Progenitor cell of endocrine pancreas (in vitro differentiated cells): ENCODE measurements around the gene LHFPL6. TPM values are rescaled to one million over a fixed set of nuclear protein-coding genes. Genes with fewer than 3 reads are reported as not detected.

Experiments used
- DNase-seq: peaks from one replicate; pipeline ENCODE4 v3.0.0; 2021; ENCODE audit warnings: low spot score; ENCODE audit not compliant: unreplicated experiment
- H3K27ac Mint-ChIP-seq: 2 replicates; pipeline ENCODE4 v1.8.0; 2021; ENCODE audit warnings: mild to moderate bottlenecking, moderate library complexity, mixed read lengths
- H3K27me3 Mint-ChIP-seq: 2 replicates; pipeline ENCODE4 v1.8.0; 2021; ENCODE audit warnings: mixed read lengths
- H3K36me3 Mint-ChIP-seq: 2 replicates; pipeline ENCODE4 v1.8.0; 2022; ENCODE audit warnings: mixed read lengths; ENCODE audit not compliant: insufficient read depth
- H3K4me1 Mint-ChIP-seq: 2 replicates; pipeline ENCODE4 v1.8.0; 2021; ENCODE audit warnings: low read depth, mixed read lengths
- H3K4me3 Mint-ChIP-seq: 2 replicates; pipeline ENCODE4 v1.8.0; 2021; ENCODE audit warnings: low read depth, mild to moderate bottlenecking, moderate library complexity, mixed read lengths
- H3K9me3 Mint-ChIP-seq: 2 replicates; pipeline ENCODE4 v1.8.0; 2021; ENCODE audit warnings: low read depth, mixed read lengths
- CTCF ChIP-seq: fragments of 200-600 bp; sonication (generic); IDR thresholded peaks from one replicate; pipeline ENCODE4 v1.5.0; 2021; ENCODE audit warnings: antibody characterized with exemption, mild to moderate bottlenecking; ENCODE audit not compliant: unreplicated experiment
- total RNA-seq: library from RNA; stranded (reverse); gene quantifications from 2 replicates; pipeline ENCODE4 v1.2.1, GENCODE V29; 2021

Gene LHFPL6
- total RNA-seq, 1 donor from 2014 or later: 1.0 TPM

GRCh38 chr13:39326469-39327171 lies 276.4 kb downstream of the LHFPL6 start:
- DNase-seq: no peak
- Mint-ChIP-seq H3K4me1 (peaks cover 9% of the 10 kb centered on the region), H3K27ac (no peak overlapping the region), H3K4me3 (no peak overlapping the region), H3K27me3 (peaks cover 2% of the 10 kb centered on the region), H3K9me3 (peaks cover 15% of the 10 kb centered on the region), H3K36me3 (no peaks in the 10 kb centered on the region)
- no peak for TF ChIP-seq CTCF

GRCh38 chr13:39324806-39325311 lies 278.1 kb downstream of the LHFPL6 start:
- Mint-ChIP-seq H3K36me3 (no peaks in the 10 kb centered on the region), H3K4me3 (no peak overlapping the region), H3K27ac (no peak overlapping the region), H3K4me1 (peaks cover 7% of the 10 kb centered on the region), H3K27me3 (peaks cover 2% of the 10 kb centered on the region), H3K9me3 (peaks cover 6% of the 10 kb centered on the region)
- DNase-seq: no peak
- TF ChIP-seq CTCF: no peak

- Mint-ChIP-seq H3K4me3 (no peak overlapping the region), H3K27me3 (peaks cover 5% of the 10 kb centered on the region), H3K36me3 (no peaks in the 10 kb centered on the region), H3K27ac (no peak overlapping the region), H3K4me1 (no peaks in the 10 kb centered on the region), H3K9me3 (no peaks in the 10 kb centered on the region)
- TF ChIP-seq CTCF: no peak
- DNase-seq: no peak
Measured at GRCh38 chr13:39322836-39323585, 280.0 kb downstream of the LHFPL6 start.

GRCh38 chr13:39321574-39321973 lies 281.4 kb downstream of the LHFPL6 start:
- peaks cover 5% of the 10 kb centered on the region for H3K27me3 Mint-ChIP-seq
- no peaks in the 10 kb centered on the region for H3K36me3 Mint-ChIP-seq
- no peak for TF ChIP-seq CTCF
- no peak overlapping the region for H3K4me3 Mint-ChIP-seq
- no peaks in the 10 kb centered on the region for H3K9me3 Mint-ChIP-seq
- H3K27ac Mint-ChIP-seq: no peak overlapping the region
- no peak for DNase-seq
- H3K4me1 Mint-ChIP-seq: no peaks in the 10 kb centered on the region

GRCh38 chr13:39318161-39318560 lies 284.8 kb downstream of the LHFPL6 start:
- no peaks in the 10 kb centered on the region for H3K4me1 Mint-ChIP-seq
- H3K9me3 Mint-ChIP-seq: no peaks in the 10 kb centered on the region
- no peak overlapping the region for H3K4me3 Mint-ChIP-seq
- TF ChIP-seq CTCF: no peak
- no peak overlapping the region for H3K27ac Mint-ChIP-seq
- no peaks in the 10 kb centered on the region for H3K36me3 Mint-ChIP-seq
- no peak for DNase-seq
- H3K27me3 Mint-ChIP-seq: peaks cover 5% of the 10 kb centered on the region
